NB4 (cell line): ENCODE data around the gene TRIP6.

ENCODE experiments used
- MYC ChIP-seq: IDR thresholded peaks from 2 replicates; pipeline ENCODE4 v1.6.1; 2011; ENCODE audit warnings: low read depth, low read length
- POLR2A ChIP-seq: IDR thresholded peaks from 2 replicates; pipeline ENCODE4 v1.6.1; 2011; ENCODE audit warnings: mild to moderate bottlenecking; ENCODE audit not compliant: insufficient read length; ENCODE audit errors: extremely low read depth
- TF ChIP-seq, protein P1 (sequence below): IDR thresholded peaks from one replicate; pipeline ENCODE4 v1.5.1; 2012; ENCODE audit warnings: low read depth, low read length
- TF ChIP-seq, protein P2 (sequence below): IDR thresholded peaks from 2 replicates; pipeline ENCODE4 v1.6.1; 2011; ENCODE audit warnings: low read depth, low read length

DNA sequence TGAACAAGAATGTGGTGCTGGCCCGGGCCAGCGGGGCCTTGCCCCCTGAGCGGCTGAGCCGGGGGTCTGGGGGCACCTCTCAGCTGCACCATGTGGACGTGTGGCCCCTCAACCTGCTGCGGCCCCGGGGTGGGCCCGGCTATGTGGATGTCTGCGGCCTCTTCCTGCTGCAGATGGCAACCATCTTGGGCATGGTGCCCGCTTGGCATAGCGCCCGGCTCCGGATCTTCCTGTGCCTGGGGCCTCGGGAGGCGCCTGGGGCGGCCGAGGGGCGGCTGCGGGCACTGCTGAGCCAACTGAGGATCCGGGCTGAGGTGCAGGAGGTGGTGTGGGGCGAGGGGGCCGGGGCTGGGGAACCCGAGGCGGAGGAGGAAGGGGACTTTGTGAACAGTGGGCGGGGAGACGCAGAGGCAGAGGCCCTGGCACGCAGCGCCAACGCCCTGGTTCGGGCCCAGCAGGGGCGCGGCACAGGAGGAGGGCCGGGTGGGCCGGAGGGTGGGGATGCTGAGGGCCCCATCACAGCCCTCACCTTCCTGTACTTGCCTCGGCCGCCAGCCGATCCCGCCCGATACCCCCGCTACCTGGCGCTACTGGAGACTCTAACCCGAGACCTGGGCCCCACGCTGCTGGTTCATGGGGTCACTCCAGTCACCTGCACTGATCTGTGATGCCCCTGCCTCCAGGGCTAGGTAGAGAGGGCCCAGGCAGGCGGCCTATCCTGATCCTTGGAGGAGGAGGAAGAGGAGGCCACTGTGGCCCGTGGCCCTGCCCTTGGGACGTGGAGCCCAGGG, 1.1 kb upstream of the TRIP6 start:
- TF ChIP-seq, protein P1, sequence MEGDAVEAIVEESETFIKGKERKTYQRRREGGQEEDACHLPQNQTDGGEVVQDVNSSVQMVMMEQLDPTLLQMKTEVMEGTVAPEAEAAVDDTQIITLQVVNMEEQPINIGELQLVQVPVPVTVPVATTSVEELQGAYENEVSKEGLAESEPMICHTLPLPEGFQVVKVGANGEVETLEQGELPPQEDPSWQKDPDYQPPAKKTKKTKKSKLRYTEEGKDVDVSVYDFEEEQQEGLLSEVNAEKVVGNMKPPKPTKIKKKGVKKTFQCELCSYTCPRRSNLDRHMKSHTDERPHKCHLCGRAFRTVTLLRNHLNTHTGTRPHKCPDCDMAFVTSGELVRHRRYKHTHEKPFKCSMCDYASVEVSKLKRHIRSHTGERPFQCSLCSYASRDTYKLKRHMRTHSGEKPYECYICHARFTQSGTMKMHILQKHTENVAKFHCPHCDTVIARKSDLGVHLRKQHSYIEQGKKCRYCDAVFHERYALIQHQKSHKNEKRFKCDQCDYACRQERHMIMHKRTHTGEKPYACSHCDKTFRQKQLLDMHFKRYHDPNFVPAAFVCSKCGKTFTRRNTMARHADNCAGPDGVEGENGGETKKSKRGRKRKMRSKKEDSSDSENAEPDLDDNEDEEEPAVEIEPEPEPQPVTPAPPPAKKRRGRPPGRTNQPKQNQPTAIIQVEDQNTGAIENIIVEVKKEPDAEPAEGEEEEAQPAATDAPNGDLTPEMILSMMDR: no peak
- TF ChIP-seq POLR2A: no peak
- no peak for TF ChIP-seq MYC
- TF ChIP-seq, protein P2, sequence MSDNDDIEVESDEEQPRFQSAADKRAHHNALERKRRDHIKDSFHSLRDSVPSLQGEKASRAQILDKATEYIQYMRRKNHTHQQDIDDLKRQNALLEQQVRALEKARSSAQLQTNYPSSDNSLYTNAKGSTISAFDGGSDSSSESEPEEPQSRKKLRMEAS: no peak
